IMR-90 (cell line): Measurements from ENCODE around the gene CASP1. TPM values are rescaled to one million over a fixed set of nuclear protein-coding genes. Genes with fewer than 3 reads are reported as not detected.
A peak's percentile ranks its signal among the peaks of the same experiment; 100 is the strongest.

Source experiments
- ATAC-seq: fragments of 200-7000 bp; cut with Tn5 transposase; 2 replicates; pipeline ENCODE4 v1.9.1; 2020; ENCODE audit warnings: low read depth, mild to moderate bottlenecking, moderate library complexity
- BruUV-seq: library from RNA; stranded (reverse); fragments of 400-500 nt; replicated peaks from 2 replicates; lab custom pipeline; 2021; lab: Mats Ljungman, UMichigan
- CTCF ChIA-PET: fragments of 300-600 bp; formaldehyde crosslinking; extraction: SDS; loops from one replicate; lab custom pipeline; 2021; ENCODE audit warnings: antibody characterized with exemption; lab: Yijun Ruan, JAX
- POLR2A ChIA-PET: fragments of 300-600 bp; sonication (Branson Sonifier 250); formaldehyde crosslinking; loops from one replicate; lab custom pipeline; 2022; ENCODE audit warnings: antibody characterized with exemption; ENCODE audit not compliant: unreplicated experiment; lab: Charles Lee
- DNase-seq: peaks from one replicate; pipeline ENCODE4 v3.0.0; 2013
- H2AFZ ChIP-seq: replicated peaks from 2 replicates; pipeline ENCODE3; 2013; ENCODE audit warnings: low read length, mild to moderate bottlenecking; ENCODE audit not compliant: poor library complexity
- H2AK5ac ChIP-seq: 2 replicates; pipeline ENCODE4 v1.6.1; 2013; ENCODE audit warnings: low read depth, low read length, inconsistent platforms
- H2AK9ac ChIP-seq: replicated peaks from 2 replicates; pipeline ENCODE3; 2013; ENCODE audit warnings: mild to moderate bottlenecking, low read depth, low read length, moderate library complexity; ENCODE audit not compliant: poor library complexity
- H2BK120ac ChIP-seq: 2 replicates; pipeline ENCODE4 v1.6.1; 2013; ENCODE audit warnings: low read depth, low read length, inconsistent platforms
- H2BK15ac ChIP-seq: 3 replicates; pipeline ENCODE4 v1.6.1; 2013; ENCODE audit warnings: low read depth, low read length, inconsistent platforms
- H2BK20ac ChIP-seq: 2 replicates; pipeline ENCODE4 v1.6.1; 2013; ENCODE audit warnings: low read depth, mild to moderate bottlenecking, inconsistent platforms, low read length, moderate library complexity
- H2BK5ac ChIP-seq: 2 replicates; pipeline ENCODE4 v1.6.1; 2013; ENCODE audit warnings: mild to moderate bottlenecking, low read depth, low read length, inconsistent platforms; ENCODE audit not compliant: poor library complexity, severe bottlenecking
- H3K14ac ChIP-seq: replicated peaks from 2 replicates; pipeline ENCODE4 v1.6.1; 2013; ENCODE audit warnings: low read depth, low read length, inconsistent platforms
- H3K18ac ChIP-seq: 2 replicates; pipeline ENCODE4 v1.6.1; 2013; ENCODE audit warnings: low read depth, low read length, control low read depth
- H3K23ac ChIP-seq: 2 replicates; pipeline ENCODE4 v1.6.1; 2013; ENCODE audit warnings: low read depth, low read length, inconsistent platforms
- H3K27ac ChIP-seq: 2 replicates; pipeline ENCODE4 v1.5.1; 2013; ENCODE audit warnings: mild to moderate bottlenecking, control low read depth, low read length; ENCODE audit not compliant: insufficient read depth
- H3K27me3 ChIP-seq: 2 replicates; pipeline ENCODE4 v1.6.1; 2013; ENCODE audit warnings: low read length; ENCODE audit not compliant: control insufficient read depth, insufficient read depth
- H3K36me3 ChIP-seq: 2 replicates; pipeline ENCODE4 v1.6.1; 2013; ENCODE audit warnings: low read length, mixed read lengths; ENCODE audit not compliant: control insufficient read depth, insufficient read depth
- H3K4ac ChIP-seq: 2 replicates; pipeline ENCODE4 v1.6.1; 2013; ENCODE audit warnings: low read depth, low read length, inconsistent platforms
- H3K4me1 ChIP-seq: 2 replicates; pipeline ENCODE4 v1.6.1; 2013; ENCODE audit warnings: low read length, mixed read lengths; ENCODE audit not compliant: control insufficient read depth, insufficient read depth
- H3K4me2 ChIP-seq: 2 replicates; pipeline ENCODE4 v1.6.1; 2013; ENCODE audit warnings: low read depth, mild to moderate bottlenecking, control low read depth, low read length, moderate library complexity
- H3K4me3 ChIP-seq: 2 replicates; pipeline ENCODE4 v1.5.1; 2013; ENCODE audit warnings: low read depth, mild to moderate bottlenecking, control low read depth, low read length, moderate library complexity; ENCODE audit not compliant: insufficient read depth
- H3K56ac ChIP-seq: 2 replicates; pipeline ENCODE4 v1.6.1; 2013; ENCODE audit warnings: low read length, inconsistent platforms; ENCODE audit not compliant: insufficient read depth; ENCODE audit errors: extremely low read depth
- H3K79me1 ChIP-seq, 2 experiments: 2 replicates each; pipeline ENCODE4 v1.6.1; 2013; ENCODE audit warnings: low read length in 2 of 2, inconsistent platforms in 1 of 2, low read depth in 1 of 2
- H3K9ac ChIP-seq: 2 replicates; pipeline ENCODE4 v1.6.1; 2013; ENCODE audit warnings: low read depth, low read length, control low read depth
- H3K9me1 ChIP-seq: 2 replicates; pipeline ENCODE4 v1.6.1; 2013; ENCODE audit warnings: low read length, inconsistent platforms; ENCODE audit not compliant: insufficient read depth
- H3K9me3 ChIP-seq: 2 replicates; pipeline ENCODE4 v1.6.1; 2013; ENCODE audit warnings: low read length; ENCODE audit not compliant: control insufficient read depth, insufficient read depth
- H4K20me1 ChIP-seq: 2 replicates; pipeline ENCODE4 v1.6.1; 2013; ENCODE audit warnings: low read length, inconsistent platforms; ENCODE audit not compliant: insufficient read depth
- H4K5ac ChIP-seq: 2 replicates; pipeline ENCODE4 v1.6.1; 2013; ENCODE audit warnings: mild to moderate bottlenecking, low read depth, low read length, control low read depth
- H4K8ac ChIP-seq, 2 experiments: 2 replicates each; pipeline ENCODE4 v1.6.1; 2013; ENCODE audit warnings: low read depth in 2 of 2, low read length in 2 of 2, control low read depth in 1 of 2, inconsistent platforms in 1 of 2
- H4K91ac ChIP-seq: 2 replicates; pipeline ENCODE4 v1.6.1; 2013; ENCODE audit warnings: low read depth, low read length, inconsistent platforms; ENCODE audit not compliant: insufficient read depth
- BHLHE40 ChIP-seq: fragments of 150-350 bp; IDR thresholded peaks from 2 replicates; pipeline ENCODE4 v1.6.1; 2016; ENCODE audit warnings: mild to moderate bottlenecking, low read depth, low read length
- CEBPB ChIP-seq: IDR thresholded peaks from 2 replicates; pipeline ENCODE4 v1.6.1; 2012; ENCODE audit warnings: low read depth, low read length, improper control_type of control experiment
- ELK1 ChIP-seq: fragments of 150-350 bp; IDR thresholded peaks from 2 replicates; pipeline ENCODE4 v1.6.1; 2016; ENCODE audit warnings: low read depth, mild to moderate bottlenecking, low read length, moderate library complexity, borderline replicate concordance
- NFE2L2 ChIP-seq: fragments of 150-350 bp; IDR thresholded peaks from 2 replicates; pipeline ENCODE4 v1.6.1; 2016; ENCODE audit warnings: low read depth, mild to moderate bottlenecking, low read length
- POLR2A ChIP-seq: IDR thresholded peaks from 2 replicates; pipeline ENCODE4 v1.6.1; 2012; ENCODE audit warnings: mild to moderate bottlenecking, low read depth, low read length
- USF2 ChIP-seq: fragments of 150-350 bp; IDR thresholded peaks from 2 replicates; pipeline ENCODE4 v1.6.1; 2017; ENCODE audit warnings: mild to moderate bottlenecking, antibody characterized with exemption, low read length, low read depth
- WGBS, 2 experiments: methylation state at CpG; one replicate each; pipeline versions ENCODE4 v1.1.5 to v1.1.7; 2013; ENCODE audit warnings: missing lambda C conversion rate in 2 of 2; ENCODE audit not compliant: insufficient read length in 1 of 2; ENCODE audit errors: extremely low coverage in 2 of 2; 5-methylcytosine and 5-hydroxymethylcytosine counted together
- dilution Hi-C: fragments of 300-500 bp; cut with HindIII; formaldehyde crosslinking; loops from one replicate; pipeline ENCODE4 v1.14.3; 2018; ENCODE audit warnings: low sequenced_read_pairs; ENCODE audit not compliant: unreplicated experiment
- in situ Hi-C: fragments of 300-500 bp; cut with MboI; formaldehyde crosslinking; loops from 3 replicates; pipeline ENCODE4 v1.14.3; 2019; ENCODE audit warnings: low sequenced_read_pairs, inconsistent platforms, mixed read lengths
- intact Hi-C: fragments of 100-400 bp; cut with micrococcal nuclease; formaldehyde crosslinking; loops from 2 replicates; pipeline ENCODE4 v1.10.0; 2022
- polyA plus RNA-seq, 3 experiments: library from polyadenylated mRNA; depleted of rRNA; stranded (reverse); fragments of >200 nt; gene quantifications; 2 replicates each; pipeline ENCODE4 v1.2.3, GENCODE V29; 2012; ENCODE audit warnings: low replicate concordance in 1 of 3
- total RNA-seq: library from RNA; depleted of rRNA; stranded (reverse); fragments of >200 nt; gene quantifications from 2 replicates; pipeline ENCODE4 v1.2.3, GENCODE V29; 2012

Gene CASP1
- total and polyA plus RNA-seq, 2 of the 4 experiments (the other 2 are of a cell fraction): 12.5 to 31.2 TPM

- peak overlapping the region; percentile 88 for H3K4ac ChIP-seq
- peak overlapping the region; percentile 92 for H2BK120ac ChIP-seq
- TF ChIP-seq ELK1 (no peak), NFE2L2 (no peak), CEBPB (0 out of 2 replicates have a peak, but pooled peaks have one; percentile 45), BHLHE40 (no peak), POLR2A (no peak), USF2 (no peak)
- H2AK5ac ChIP-seq: peak overlapping the region; percentile 83; the same call in 1 of the 2 replicates
- ATAC-seq: no peak
- peaks cover 2% of the 10 kb centered on the region for H3K36me3 ChIP-seq
- peak overlapping the region; percentile 97 for H3K4me2 ChIP-seq
- H2AK9ac ChIP-seq: no peak overlapping the region
- peak overlapping the region; percentile 86 for H2BK20ac ChIP-seq
- peak overlapping the region; percentile 82 for H3K27ac ChIP-seq
- intact Hi-C loops (loop anchor here (2.0 to 5.0 kb wide), 4 partner anchors 77 to 817 kb away; partner anchors contain the start of gene CASP4), in situ Hi-C loops (no loop called here), dilution Hi-C loops (no loop called here)
- H3K18ac ChIP-seq: peak overlapping the region; percentile 85
- H3K4me1 ChIP-seq: peaks cover 9% of the 10 kb centered on the region
- peak overlapping the region; percentile 61 for H3K23ac ChIP-seq
- H4K91ac ChIP-seq: peak overlapping the region; percentile 78
- H4K5ac ChIP-seq: peak overlapping the region; percentile 88
- peak overlapping the region; percentile 93 for H2BK5ac ChIP-seq
- peak overlapping the region; percentile 25 to 92 for H4K8ac ChIP-seq
- H3K14ac ChIP-seq: peak overlapping the region; percentile 90
- ChIA-PET POLR2A (interaction anchor here (0.6 kb wide), 1 partner anchor 11 kb away, joined by 6 read pairs; the partner anchor contains the start of gene CASP1), CTCF (interaction anchor here (0.6 kb wide), 1 partner anchor 370 kb away, joined by 3 read pairs; no protein-coding TSS in a partner anchor)
- no peaks in the 10 kb centered on the region for H3K27me3 ChIP-seq
- H2BK15ac ChIP-seq: peak overlapping the region; percentile 97; the same call in 2 of the 3 replicates
- 0 out of 2 replicates have a peak, but pooled peaks cover 3% of the 10 kb centered on the region for H3K9me1 ChIP-seq
- no peak for DNase-seq
- H4K20me1 ChIP-seq: no peaks in the 10 kb centered on the region
- H3K9ac ChIP-seq: peak overlapping the region; percentile 54; the same call in 1 of the 2 replicates
- WGBS, 2 experiments: 100% methylated on average over 1 of the region's 5 CpGs; no CpG with 5 or more reads in 1 of the 2 experiments
- BruUV-seq: no TSS peak
- no peak overlapping the region for H2AFZ ChIP-seq
- peaks cover 0 to 32% of the 10 kb centered on the region in 2 experiments; a peak in 2 of 4 replicates for H3K79me1 ChIP-seq
- H3K4me3 ChIP-seq: no peak overlapping the region; the same call in 1 of the 2 replicates
- H3K9me3 ChIP-seq: no peaks in the 10 kb centered on the region
- peak overlapping the region; percentile 98 for H3K56ac ChIP-seq
These were observed 10.8 kb upstream of the CASP1 start for GRCh38 chr11:105045676-105046296.
